HepG2 (cell line): ENCODE results near the gene CENPL. TPM values are rescaled to one million over a fixed set of nuclear protein-coding genes. Genes with fewer than 3 reads are reported as not detected.

Experiments
- ATAC-seq: fragments of 200-7000 bp; cut with Tn5 transposase; 3 replicates; pipeline ENCODE4 v1.9.1; 2020; ENCODE audit warnings: mild to moderate bottlenecking, moderate library complexity
- BruUV-seq: library from RNA; stranded (reverse); fragments of 400-500 nt; replicated peaks from 2 replicates; lab custom pipeline; 2021; lab: Mats Ljungman, UMichigan
- CTCF ChIA-PET: fragments of 300-600 bp; formaldehyde crosslinking; extraction: SDS; loops from one replicate; lab custom pipeline; 2021; ENCODE audit warnings: low total read pairs, inconsistent platforms, low intra/inter-chr PET ratio; lab: Yijun Ruan, JAX
- POLR2A ChIA-PET: fragments of 350-600 bp; sonication (Branson Sonifier 250); formaldehyde crosslinking; loops from one replicate; lab custom pipeline; 2020; ENCODE audit warnings: antibody characterized with exemption, inconsistent platforms; lab: Yijun Ruan, JAX
- DNase-seq: peaks from one replicate; pipeline ENCODE4 v3.0.0-alpha.2; 2015; ENCODE audit warnings: low spot score
- FAIRE-seq: peaks from 3 replicates; lab custom pipeline; 2011; peaks lifted over from hg19 to GRCh38; lab: Jason Lieb, UNC
- H2AFZ ChIP-seq: one replicate; pipeline ENCODE4 v1.6.1; 2011; ENCODE audit warnings: low read length, inconsistent platforms
- H3K27ac ChIP-seq: fragments of 300-600 bp; 3 replicates; pipeline ENCODE4 v1.8.0; 2011; ENCODE audit warnings: mixed run types, mild to moderate bottlenecking, mixed read lengths, low read length, inconsistent platforms; ENCODE audit not compliant: insufficient read depth; ENCODE audit errors: extremely low read length
- H3K27me3 ChIP-seq, 2 experiments: fragments of 200-600 bp in 1 of 2; 2 replicates in 1 of 2; 3 replicates in 1 of 2; pipeline versions ENCODE4 v1.6.0 to v1.8.0; 2011; ENCODE audit warnings: low read length in 2 of 2, mild to moderate bottlenecking in 2 of 2, moderate library complexity in 2 of 2, inconsistent platforms in 1 of 2; ENCODE audit not compliant: insufficient read depth in 2 of 2, control insufficient read depth in 1 of 2
- H3K36me3 ChIP-seq, 2 experiments: fragments of 200-600 bp in 1 of 2; replicated peaks in 1 of 2; 2 replicates in 1 of 2; 3 replicates in 1 of 2; pipeline versions ENCODE4 v1.5.1 to v1.8.0; 2011; ENCODE audit warnings: low read length in 2 of 2, inconsistent platforms in 1 of 2; ENCODE audit not compliant: insufficient read depth in 2 of 2, control insufficient read depth in 1 of 2
- H3K4me1 ChIP-seq: 2 replicates; pipeline ENCODE4 v1.5.1; 2012; ENCODE audit warnings: low read length, inconsistent platforms; ENCODE audit not compliant: insufficient read depth
- H3K4me2 ChIP-seq: 2 replicates; pipeline ENCODE4 v1.6.0; 2011; ENCODE audit warnings: low read depth, low read length, inconsistent platforms
- H3K4me3 ChIP-seq, 3 experiments: fragments of 200-600 bp in 1 of 3; sonication (generic), shearing (Covaris generic) in 1 of 3; replicated peaks in 1 of 3; 2 replicates each; pipeline ENCODE4 v1.5.1; 2011 to 2016; ENCODE audit warnings: low read length in 3 of 3, inconsistent platforms in 2 of 3, low read depth in 2 of 3, mild to moderate bottlenecking in 2 of 3, control low read depth in 1 of 3, mixed read lengths in 1 of 3; ENCODE audit not compliant: insufficient read depth in 1 of 3
- H3K79me2 ChIP-seq: one replicate; pipeline ENCODE4 v1.6.1; 2011; ENCODE audit warnings: low read length, inconsistent platforms; ENCODE audit not compliant: insufficient read depth
- H3K9ac ChIP-seq: 2 replicates; pipeline ENCODE4 v1.6.0; 2011; ENCODE audit warnings: mild to moderate bottlenecking, low read depth, low read length, inconsistent platforms; ENCODE audit not compliant: insufficient read depth
- H3K9me3 ChIP-seq: 2 replicates; pipeline ENCODE4 v1.5.1; 2012; ENCODE audit warnings: mild to moderate bottlenecking, low read length
- H4K20me1 ChIP-seq: 2 replicates; pipeline ENCODE4 v1.6.0; 2011; ENCODE audit warnings: inconsistent platforms, mild to moderate bottlenecking, low read length, moderate library complexity; ENCODE audit not compliant: insufficient read depth
- AGO1 ChIP-seq: fragments of 200-400 bp; formaldehyde crosslinking; IDR thresholded peaks from 2 replicates; pipeline ENCODE4 v1.6.1; 2017; ENCODE audit warnings: mild to moderate bottlenecking, low read depth, low read length, moderate library complexity; ENCODE audit not compliant: poor library complexity, severe bottlenecking
- HNRNPUL1 ChIP-seq: fragments of 200-400 bp; formaldehyde crosslinking; IDR thresholded peaks from 2 replicates; pipeline ENCODE4 v1.6.1; 2017; ENCODE audit warnings: low read depth, mild to moderate bottlenecking, low read length, moderate library complexity
- KDM5A ChIP-seq: fragments of 200-600 bp; sonication (generic); IDR thresholded peaks from 2 replicates; pipeline ENCODE4 v1.7.0; 2018; ENCODE audit warnings: antibody characterized with exemption, mild to moderate bottlenecking, low read length, borderline replicate concordance
- NR2C2 ChIP-seq: sonication (generic); formaldehyde crosslinking; IDR thresholded peaks from 2 replicates; pipeline ENCODE4 v1.4.0; 2020; ENCODE audit warnings: missing genetic modification reagents, mild to moderate bottlenecking, moderate library complexity, borderline replicate concordance
- PAX8 ChIP-seq: sonication (generic); formaldehyde crosslinking; IDR thresholded peaks from 2 replicates; pipeline ENCODE4 v1.8.0; 2022; ENCODE audit warnings: mild to moderate bottlenecking, missing genetic modification reagents, borderline replicate concordance
- POLR2G ChIP-seq: fragments of 200-400 bp; formaldehyde crosslinking; IDR thresholded peaks from 2 replicates; pipeline ENCODE4 v1.6.1; 2018; ENCODE audit warnings: mild to moderate bottlenecking, low read depth, low read length, moderate library complexity
- SOX6 ChIP-seq, 2 experiments: fragments of 450-650 bp in 1 of 2; sonication (generic) in 1 of 2; formaldehyde crosslinking in 1 of 2; IDR thresholded peaks; 2 replicates each; pipeline versions ENCODE4 v1.4.0 to v1.6.1; 2017 to 2020; ENCODE audit warnings: antibody characterized with exemption in 1 of 2, mild to moderate bottlenecking in 1 of 2, missing genetic modification reagents in 1 of 2
- SUZ12 ChIP-seq: fragments of 150-350 bp; IDR thresholded peaks from 2 replicates; pipeline ENCODE4 v1.6.1; 2014; ENCODE audit warnings: low read depth, low read length
- ZNF343 ChIP-seq: sonication (generic); formaldehyde crosslinking; IDR thresholded peaks from 2 replicates; pipeline ENCODE4 v1.4.0; 2020; ENCODE audit warnings: mild to moderate bottlenecking, missing genetic modification reagents
- ZNF883 ChIP-seq: sonication (generic); formaldehyde crosslinking; IDR thresholded peaks from 2 replicates; pipeline ENCODE4 v1.5.1; 2020; ENCODE audit warnings: mild to moderate bottlenecking, missing genetic modification reagents; ENCODE audit errors: not compliant biosample characterization
- WGBS: methylation state at CpG from one replicate; pipeline ENCODE4 v1.1.6; 2017; ENCODE audit warnings: low lambda C conversion rate; 5-methylcytosine and 5-hydroxymethylcytosine counted together
- in situ Hi-C: cut with HindIII; loops from 2 replicates; pipeline ENCODE4 v1.10.0; 2017; ENCODE audit warnings: low pct_unique_long_range_greater_than_20kb; ENCODE audit not compliant: extremely low pct_ligation_motif_present
- intact Hi-C: fragments of 100-400 bp; cut with micrococcal nuclease; formaldehyde crosslinking; loops from one replicate; pipeline ENCODE4 v1.10.0; 2022; ENCODE audit not compliant: unreplicated experiment
- polyA plus RNA-seq, 8 experiments: library from polyadenylated mRNA; depleted of rRNA in 3 of 8; stranded (reverse) in 7 of 8; unstranded in 1 of 8; fragments of >200 nt; fragmentation: Illumina TruSeq in 4 of 8; extraction: Trizol in 4 of 8; gene quantifications; 2 replicates each; pipeline versions ENCODE4 v1.2.1 to v1.2.3, GENCODE V29; 2011 to 2016; ENCODE audit warnings: low read depth in 4 of 8, missing spikeins in 1 of 8, mixed read lengths in 1 of 8; ENCODE audit not compliant: insufficient read depth in 1 of 8
- total RNA-seq, 5 experiments: library from RNA; depleted of rRNA; stranded (reverse); fragments of >200 nt; fragmentation: Illumina TruSeq; extraction: Trizol; gene quantifications; 2 replicates each; pipeline ENCODE4 v1.2.3, GENCODE V29; 2016; ENCODE audit warnings: low read depth in 1 of 5
- TF ChIP-seq, protein P1 (sequence below): sonication (generic); formaldehyde crosslinking; IDR thresholded peaks from 2 replicates; pipeline ENCODE4 v1.4.0; 2020; ENCODE audit warnings: missing genetic modification reagents
- TF ChIP-seq, protein P2 (sequence below): sonication (generic); formaldehyde crosslinking; IDR thresholded peaks from 2 replicates; pipeline ENCODE4 v1.4.0; 2020; ENCODE audit warnings: missing genetic modification reagents
- TF ChIP-seq, protein P3 (sequence below): sonication (generic); formaldehyde crosslinking; IDR thresholded peaks from 2 replicates; pipeline ENCODE4 v1.5.0; 2020; ENCODE audit warnings: mild to moderate bottlenecking, missing genetic modification reagents, moderate library complexity
- TF ChIP-seq, protein P4 (sequence below): sonication (generic); formaldehyde crosslinking; IDR thresholded peaks from 2 replicates; pipeline ENCODE4 v1.4.0; 2020; ENCODE audit warnings: mild to moderate bottlenecking, missing genetic modification reagents
- TF ChIP-seq, protein P5 (sequence below): sonication (generic); formaldehyde crosslinking; IDR thresholded peaks from 2 replicates; pipeline ENCODE4 v1.5.0; 2020; ENCODE audit warnings: mild to moderate bottlenecking, missing genetic modification reagents
- TF ChIP-seq, protein P6 (sequence below): sonication (generic); formaldehyde crosslinking; IDR thresholded peaks from 2 replicates; pipeline ENCODE4 v1.4.0; 2020; ENCODE audit warnings: mild to moderate bottlenecking, missing genetic modification reagents

CENPL gene
- total and polyA plus RNA-seq, 2 of the 13 experiments (the other 11 are each of a cell fraction or from before 2014, with no cell fraction given): 4.4 to 14.2 TPM

DNA sequence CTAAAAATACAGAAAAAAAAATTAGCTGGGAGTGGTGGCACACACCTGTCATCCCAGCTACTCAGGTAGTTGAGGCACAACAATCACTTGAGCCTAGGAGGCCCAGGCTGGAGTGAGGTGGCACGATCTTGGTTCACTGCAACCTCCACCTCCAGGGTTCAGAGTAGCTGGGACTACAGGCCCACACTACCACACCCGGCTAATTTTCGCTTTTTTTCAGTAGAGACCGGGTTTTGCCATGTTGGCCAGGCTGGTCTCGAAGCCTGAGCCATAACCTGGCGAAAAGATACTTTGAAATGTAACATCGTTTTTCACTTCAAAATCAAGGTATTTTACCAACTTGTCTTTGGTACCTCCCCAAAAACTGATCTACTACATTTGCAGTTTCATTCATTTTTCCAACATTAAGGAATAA, 37.1 kb upstream of the CENPL start:
- WGBS: 97% methylated on average over 7 of the region's 7 CpGs
- ATAC-seq (peak; percentile 34), FAIRE-seq (no peak), DNase-seq (no peak)
- Histone ChIP-seq H4K20me1 (peaks cover 37% of the 10 kb centered on the region), H3K4me2 (no peak overlapping the region), H3K27me3 (no peaks in the 10 kb centered on the region), H3K4me3 (no peak overlapping the region), H3K79me2 (peaks cover 14% of the 10 kb centered on the region), H3K9ac (no peak overlapping the region), H3K4me1 (peaks cover 25% of the 10 kb centered on the region), H3K27ac (no peak overlapping the region), H2AFZ (no peak overlapping the region), H3K36me3 (peaks cover 9 to 42% of the 10 kb centered on the region in 2 experiments), H3K9me3 (no peaks in the 10 kb centered on the region)
- ChIA-PET CTCF (no interaction called here), POLR2A (no interaction called here)
- intact Hi-C loops (no loop called here), in situ Hi-C loops (loop anchor here (10.0 kb wide), 1 partner anchor 213 kb away; no protein-coding TSS in a partner anchor)
- BruUV-seq: no TSS peak
- TF ChIP-seq, protein P1, sequence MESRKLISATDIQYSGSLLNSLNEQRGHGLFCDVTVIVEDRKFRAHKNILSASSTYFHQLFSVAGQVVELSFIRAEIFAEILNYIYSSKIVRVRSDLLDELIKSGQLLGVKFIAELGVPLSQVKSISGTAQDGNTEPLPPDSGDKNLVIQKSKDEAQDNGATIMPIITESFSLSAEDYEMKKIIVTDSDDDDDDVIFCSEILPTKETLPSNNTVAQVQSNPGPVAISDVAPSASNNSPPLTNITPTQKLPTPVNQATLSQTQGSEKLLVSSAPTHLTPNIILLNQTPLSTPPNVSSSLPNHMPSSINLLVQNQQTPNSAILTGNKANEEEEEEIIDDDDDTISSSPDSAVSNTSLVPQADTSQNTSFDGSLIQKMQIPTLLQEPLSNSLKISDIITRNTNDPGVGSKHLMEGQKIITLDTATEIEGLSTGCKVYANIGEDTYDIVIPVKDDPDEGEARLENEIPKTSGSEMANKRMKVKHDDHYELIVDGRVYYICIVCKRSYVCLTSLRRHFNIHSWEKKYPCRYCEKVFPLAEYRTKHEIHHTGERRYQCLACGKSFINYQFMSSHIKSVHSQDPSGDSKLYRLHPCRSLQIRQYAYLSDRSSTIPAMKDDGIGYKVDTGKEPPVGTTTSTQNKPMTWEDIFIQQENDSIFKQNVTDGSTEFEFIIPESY (CRISPR knock-in tag): no peak
- TF ChIP-seq ZNF343 (CRISPR knock-in tag): no peak
- no peak for TF ChIP-seq SOX6 (IDR thresholded peaks at IDR 0.05)
- TF ChIP-seq SOX6 (CRISPR knock-in tag; IDR thresholded peaks at IDR 0.05): no peak
- TF ChIP-seq, protein P2, sequence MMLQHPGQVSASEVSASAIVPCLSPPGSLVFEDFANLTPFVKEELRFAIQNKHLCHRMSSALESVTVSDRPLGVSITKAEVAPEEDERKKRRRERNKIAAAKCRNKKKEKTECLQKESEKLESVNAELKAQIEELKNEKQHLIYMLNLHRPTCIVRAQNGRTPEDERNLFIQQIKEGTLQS: no peak
- TF ChIP-seq POLR2G: peak; percentile 28
- TF ChIP-seq HNRNPUL1: no peak
- TF ChIP-seq, protein P3, sequence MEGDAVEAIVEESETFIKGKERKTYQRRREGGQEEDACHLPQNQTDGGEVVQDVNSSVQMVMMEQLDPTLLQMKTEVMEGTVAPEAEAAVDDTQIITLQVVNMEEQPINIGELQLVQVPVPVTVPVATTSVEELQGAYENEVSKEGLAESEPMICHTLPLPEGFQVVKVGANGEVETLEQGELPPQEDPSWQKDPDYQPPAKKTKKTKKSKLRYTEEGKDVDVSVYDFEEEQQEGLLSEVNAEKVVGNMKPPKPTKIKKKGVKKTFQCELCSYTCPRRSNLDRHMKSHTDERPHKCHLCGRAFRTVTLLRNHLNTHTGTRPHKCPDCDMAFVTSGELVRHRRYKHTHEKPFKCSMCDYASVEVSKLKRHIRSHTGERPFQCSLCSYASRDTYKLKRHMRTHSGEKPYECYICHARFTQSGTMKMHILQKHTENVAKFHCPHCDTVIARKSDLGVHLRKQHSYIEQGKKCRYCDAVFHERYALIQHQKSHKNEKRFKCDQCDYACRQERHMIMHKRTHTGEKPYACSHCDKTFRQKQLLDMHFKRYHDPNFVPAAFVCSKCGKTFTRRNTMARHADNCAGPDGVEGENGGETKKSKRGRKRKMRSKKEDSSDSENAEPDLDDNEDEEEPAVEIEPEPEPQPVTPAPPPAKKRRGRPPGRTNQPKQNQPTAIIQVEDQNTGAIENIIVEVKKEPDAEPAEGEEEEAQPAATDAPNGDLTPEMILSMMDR (CRISPR knock-in tag): no peak
- TF ChIP-seq, protein P4, sequence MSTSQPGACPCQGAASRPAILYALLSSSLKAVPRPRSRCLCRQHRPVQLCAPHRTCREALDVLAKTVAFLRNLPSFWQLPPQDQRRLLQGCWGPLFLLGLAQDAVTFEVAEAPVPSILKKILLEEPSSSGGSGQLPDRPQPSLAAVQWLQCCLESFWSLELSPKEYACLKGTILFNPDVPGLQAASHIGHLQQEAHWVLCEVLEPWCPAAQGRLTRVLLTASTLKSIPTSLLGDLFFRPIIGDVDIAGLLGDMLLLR (CRISPR knock-in tag): no peak
- no peak for TF ChIP-seq SUZ12
- TF ChIP-seq KDM5A: no peak
- TF ChIP-seq PAX8 (CRISPR knock-in tag): no peak
- TF ChIP-seq, protein P5, sequence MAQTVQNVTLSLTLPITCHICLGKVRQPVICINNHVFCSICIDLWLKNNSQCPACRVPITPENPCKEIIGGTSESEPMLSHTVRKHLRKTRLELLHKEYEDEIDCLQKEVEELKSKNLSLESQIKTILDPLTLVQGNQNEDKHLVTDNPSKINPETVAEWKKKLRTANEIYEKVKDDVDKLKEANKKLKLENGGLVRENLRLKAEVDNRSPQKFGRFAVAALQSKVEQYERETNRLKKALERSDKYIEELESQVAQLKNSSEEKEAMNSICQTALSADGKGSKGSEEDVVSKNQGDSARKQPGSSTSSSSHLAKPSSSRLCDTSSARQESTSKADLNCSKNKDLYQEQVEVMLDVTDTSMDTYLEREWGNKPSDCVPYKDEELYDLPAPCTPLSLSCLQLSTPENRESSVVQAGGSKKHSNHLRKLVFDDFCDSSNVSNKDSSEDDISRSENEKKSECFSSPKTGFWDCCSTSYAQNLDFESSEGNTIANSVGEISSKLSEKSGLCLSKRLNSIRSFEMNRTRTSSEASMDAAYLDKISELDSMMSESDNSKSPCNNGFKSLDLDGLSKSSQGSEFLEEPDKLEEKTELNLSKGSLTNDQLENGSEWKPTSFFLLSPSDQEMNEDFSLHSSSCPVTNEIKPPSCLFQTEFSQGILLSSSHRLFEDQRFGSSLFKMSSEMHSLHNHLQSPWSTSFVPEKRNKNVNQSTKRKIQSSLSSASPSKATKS (CRISPR knock-in tag): no peak
- TF ChIP-seq, protein P6, sequence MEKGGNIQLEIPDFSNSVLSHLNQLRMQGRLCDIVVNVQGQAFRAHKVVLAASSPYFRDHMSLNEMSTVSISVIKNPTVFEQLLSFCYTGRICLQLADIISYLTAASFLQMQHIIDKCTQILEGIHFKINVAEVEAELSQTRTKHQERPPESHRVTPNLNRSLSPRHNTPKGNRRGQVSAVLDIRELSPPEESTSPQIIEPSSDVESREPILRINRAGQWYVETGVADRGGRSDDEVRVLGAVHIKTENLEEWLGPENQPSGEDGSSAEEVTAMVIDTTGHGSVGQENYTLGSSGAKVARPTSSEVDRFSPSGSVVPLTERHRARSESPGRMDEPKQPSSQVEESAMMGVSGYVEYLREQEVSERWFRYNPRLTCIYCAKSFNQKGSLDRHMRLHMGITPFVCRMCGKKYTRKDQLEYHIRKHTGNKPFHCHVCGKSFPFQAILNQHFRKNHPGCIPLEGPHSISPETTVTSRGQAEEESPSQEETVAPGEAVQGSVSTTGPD (CRISPR knock-in tag): no peak
- no peak for TF ChIP-seq NR2C2
- TF ChIP-seq AGO1: peak; percentile 5
- no peak for TF ChIP-seq ZNF883 (CRISPR knock-in tag)
